ENCODE results near the gene LRRC4C. TPM values are rescaled to one million over a fixed set of nuclear protein-coding genes. Genes with fewer than 3 reads are reported as not detected.

LRRC4C gene
- total RNA-seq, 2 donors from 2014 or later, result 2.7 to 2.8 TPM

DNA sequence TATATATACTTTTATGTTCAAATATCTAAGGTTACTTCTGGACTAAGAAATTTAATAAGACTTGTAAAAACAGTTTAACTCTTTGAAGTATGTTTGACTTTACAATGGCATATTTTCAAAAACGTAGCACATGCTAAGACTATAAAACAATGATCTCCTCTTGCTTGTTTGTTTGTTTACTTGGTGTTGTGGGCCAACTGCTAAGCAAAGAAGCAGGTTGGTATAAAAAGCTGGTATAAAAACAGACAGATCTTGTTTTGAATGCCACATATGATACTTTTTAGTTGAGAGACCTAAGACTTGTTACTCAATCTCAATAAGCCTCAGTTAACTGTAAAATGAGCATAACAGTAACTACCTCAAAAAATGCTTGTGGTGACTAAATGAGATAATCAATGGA lies 1206.3 kb downstream of the LRRC4C start:
- TF ChIP-seq, protein P1, sequence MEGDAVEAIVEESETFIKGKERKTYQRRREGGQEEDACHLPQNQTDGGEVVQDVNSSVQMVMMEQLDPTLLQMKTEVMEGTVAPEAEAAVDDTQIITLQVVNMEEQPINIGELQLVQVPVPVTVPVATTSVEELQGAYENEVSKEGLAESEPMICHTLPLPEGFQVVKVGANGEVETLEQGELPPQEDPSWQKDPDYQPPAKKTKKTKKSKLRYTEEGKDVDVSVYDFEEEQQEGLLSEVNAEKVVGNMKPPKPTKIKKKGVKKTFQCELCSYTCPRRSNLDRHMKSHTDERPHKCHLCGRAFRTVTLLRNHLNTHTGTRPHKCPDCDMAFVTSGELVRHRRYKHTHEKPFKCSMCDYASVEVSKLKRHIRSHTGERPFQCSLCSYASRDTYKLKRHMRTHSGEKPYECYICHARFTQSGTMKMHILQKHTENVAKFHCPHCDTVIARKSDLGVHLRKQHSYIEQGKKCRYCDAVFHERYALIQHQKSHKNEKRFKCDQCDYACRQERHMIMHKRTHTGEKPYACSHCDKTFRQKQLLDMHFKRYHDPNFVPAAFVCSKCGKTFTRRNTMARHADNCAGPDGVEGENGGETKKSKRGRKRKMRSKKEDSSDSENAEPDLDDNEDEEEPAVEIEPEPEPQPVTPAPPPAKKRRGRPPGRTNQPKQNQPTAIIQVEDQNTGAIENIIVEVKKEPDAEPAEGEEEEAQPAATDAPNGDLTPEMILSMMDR (IDR thresholded peaks at IDR 0.05), result no peak
- H3K27ac ChIP-seq, result no peak overlapping the region
- H3K36me3 ChIP-seq, result no peaks in the 10 kb centered on the region
- H3K4me3 ChIP-seq, result no peak overlapping the region
- H3K9me3 ChIP-seq, result no peaks in the 10 kb centered on the region
- no peak for DNase-seq (ENCODE audit: low spot score)
- H3K4me1 ChIP-seq, result no peaks in the 10 kb centered on the region
- no peaks in the 10 kb centered on the region for H3K27me3 ChIP-seq

DNA sequence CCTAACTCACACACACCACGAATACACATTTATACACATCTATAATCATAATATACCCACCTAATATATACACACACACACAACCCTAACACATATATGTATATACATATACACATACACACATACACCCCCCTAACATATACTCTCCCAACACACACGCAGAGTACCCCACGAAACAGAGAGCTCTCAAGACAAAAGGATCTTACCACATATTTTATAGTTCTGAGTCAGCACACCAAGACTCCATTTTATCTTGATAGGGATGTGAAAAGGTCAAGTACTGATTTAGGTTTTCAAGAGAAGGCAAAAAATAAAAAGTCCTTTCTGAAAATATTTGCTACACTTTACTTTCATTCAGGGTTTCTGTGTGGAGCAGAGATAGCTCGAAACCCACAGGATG lies 1207.2 kb downstream of the LRRC4C start:
- Histone ChIP-seq H3K4me1 (no peaks in the 10 kb centered on the region), H3K9me3 (no peaks in the 10 kb centered on the region), H3K36me3 (no peaks in the 10 kb centered on the region), H3K4me3 (no peak overlapping the region), H3K27me3 (no peaks in the 10 kb centered on the region), H3K27ac (no peak overlapping the region)
- TF ChIP-seq, protein P1 (IDR thresholded peaks at IDR 0.05), result no peak
- DNase-seq (ENCODE audit: low spot score), result no peak

DNA sequence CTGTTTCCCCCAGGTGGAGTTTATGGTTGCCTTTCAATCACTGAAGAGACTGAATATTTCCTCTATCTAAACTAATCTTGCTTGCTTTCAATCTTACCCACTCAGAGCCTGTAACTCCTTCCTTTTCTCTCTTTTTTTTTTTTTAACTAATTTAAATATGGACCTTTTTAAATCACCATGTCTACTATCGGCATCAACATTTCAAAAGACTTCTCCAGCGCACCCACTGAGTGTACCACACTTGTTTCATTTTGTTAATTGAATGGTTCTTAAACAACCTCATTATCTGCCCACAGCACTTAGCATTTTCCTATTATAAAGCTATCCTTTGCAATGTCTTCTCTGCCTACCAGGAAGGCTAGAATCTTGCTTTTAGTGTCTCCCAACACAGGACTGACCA lies 1212.5 kb downstream of the LRRC4C start:
- Histone ChIP-seq H3K27me3 (no peaks in the 10 kb centered on the region), H3K4me1 (no peaks in the 10 kb centered on the region), H3K27ac (no peak overlapping the region), H3K4me3 (no peak overlapping the region), H3K36me3 (no peaks in the 10 kb centered on the region), H3K9me3 (no peaks in the 10 kb centered on the region)
- no peak for DNase-seq (ENCODE audit: low spot score)
- TF ChIP-seq, protein P1 (IDR thresholded peaks at IDR 0.05), result no peak

- H3K9me3 ChIP-seq, result no peaks in the 10 kb centered on the region
- peak overlapping the region in 1 of 2 donors; percentile 1 for H3K27ac ChIP-seq
- H3K36me3 ChIP-seq, result no peaks in the 10 kb centered on the region
- no peak overlapping the region for H3K4me3 ChIP-seq
- TF ChIP-seq, protein P1 (IDR thresholded peaks at IDR 0.05), result no peak
- H3K27me3 ChIP-seq, result no peaks in the 10 kb centered on the region
- DNase-seq (ENCODE audit: low spot score), result peak; percentile 60
- H3K4me1 ChIP-seq, result no peaks in the 10 kb centered on the region
These were observed 1217.9 kb downstream of the LRRC4C start for GRCh38 chr11:40241524-40242051.

DNA sequence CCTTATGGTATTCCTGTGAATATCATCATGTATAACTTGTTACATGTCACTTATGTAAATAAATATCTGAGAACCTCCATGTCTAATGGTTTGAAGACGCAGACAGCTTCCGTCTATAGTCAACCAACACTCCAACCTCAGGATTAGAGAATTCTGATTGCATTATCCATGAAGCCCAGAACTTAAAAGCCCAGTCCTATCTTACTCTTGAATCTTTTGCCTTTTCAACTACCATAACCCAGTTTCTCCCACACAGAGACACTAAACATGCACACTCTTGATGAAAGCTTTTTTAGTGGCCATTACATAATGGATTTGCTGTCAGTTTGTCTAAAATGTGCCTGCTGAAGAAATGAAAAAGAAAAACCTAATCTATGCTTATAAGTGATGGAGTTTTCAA lies 1219.2 kb downstream of the LRRC4C start:
- H3K27ac ChIP-seq, result no peak overlapping the region
- H3K4me1 ChIP-seq, result no peaks in the 10 kb centered on the region
- H3K4me3 ChIP-seq, result no peak overlapping the region
- H3K27me3 ChIP-seq, result no peaks in the 10 kb centered on the region
- H3K9me3 ChIP-seq, result no peaks in the 10 kb centered on the region
- no peaks in the 10 kb centered on the region for H3K36me3 ChIP-seq
- TF ChIP-seq, protein P1 (IDR thresholded peaks at IDR 0.05), result no peak
- no peak for DNase-seq (ENCODE audit: low spot score)

- Histone ChIP-seq H3K4me3 (no peak overlapping the region), H3K27me3 (no peaks in the 10 kb centered on the region), H3K27ac (no peak overlapping the region), H3K4me1 (no peaks in the 10 kb centered on the region), H3K9me3 (no peaks in the 10 kb centered on the region), H3K36me3 (no peaks in the 10 kb centered on the region)
- no peak for DNase-seq (ENCODE audit: low spot score)
- TF ChIP-seq, protein P1 (IDR thresholded peaks at IDR 0.05), result no peak
These were observed 1222.9 kb downstream of the LRRC4C start for GRCh38 chr11:40236526-40236925.

Measured in right atrium auricular region (tissue), 2 donors.